Stimulated activated CD8-positive, alpha-beta memory T cell treated with anti-CD3 and anti-CD28 coated beads, Interleukin-12 subunit alpha, Interleukin-12 subunit beta, amount 100 ng/mL, for 1 hour (primary cell): ENCODE measurements around the gene REPS2.

ENCODE experiments used
- DNase-seq: peaks from one replicate; pipeline ENCODE4 v3.0.0-alpha.2; 2020; ENCODE audit warnings: low read depth

REPS2 gene

GRCh38 chrX:17036171-17036961 is 89.9 kb downstream of the REPS2 start:
- DNase-seq = no peak

- DNase-seq = no peak
Observed at GRCh38 chrX:17038277-17038676, 91.8 kb downstream of the REPS2 start.

GRCh38 chrX:17038681-17039161 is 92.3 kb downstream of the REPS2 start:
- no peak for DNase-seq

- no peak for DNase-seq
Observed at GRCh38 chrX:17039826-17040225, 93.4 kb downstream of the REPS2 start.

- DNase-seq = no peak
Observed at GRCh38 chrX:17040711-17041110, 94.3 kb downstream of the REPS2 start.

GRCh38 chrX:17042037-17042436 is 95.6 kb downstream of the REPS2 start:
- no peak for DNase-seq

GRCh38 chrX:17046478-17047097 is 100.1 kb downstream of the REPS2 start:
- peak; percentile 15 for DNase-seq

GRCh38 chrX:17047224-17047623 is 100.8 kb downstream of the REPS2 start:
- DNase-seq = no peak

GRCh38 chrX:17052210-17052609 is 105.8 kb downstream of the REPS2 start:
- DNase-seq = no peak

GRCh38 chrX:17052793-17053192 is 106.3 kb downstream of the REPS2 start:
- DNase-seq = no peak

- no peak for DNase-seq
Observed at GRCh38 chrX:17053502-17053901, 107.0 kb downstream of the REPS2 start.

GRCh38 chrX:17056868-17057608 is 110.6 kb downstream of the REPS2 start:
- no peak for DNase-seq

- no peak for DNase-seq
Observed at GRCh38 chrX:17062065-17062464, 115.6 kb downstream of the REPS2 start.

- DNase-seq = no peak
Observed at GRCh38 chrX:17065100-17065499, 118.6 kb downstream of the REPS2 start.

- no peak for DNase-seq
Observed at GRCh38 chrX:17067534-17067933, 121.1 kb downstream of the REPS2 start.

GRCh38 chrX:17072301-17072700 is 125.8 kb downstream of the REPS2 start:
- no peak for DNase-seq

- no peak for DNase-seq
Observed at GRCh38 chrX:17072721-17073230, 126.3 kb downstream of the REPS2 start.

GRCh38 chrX:17075004-17075403 is 128.5 kb downstream of the REPS2 start:
- no peak for DNase-seq

- DNase-seq = no peak
Observed at GRCh38 chrX:17077361-17077760, 130.9 kb downstream of the REPS2 start.

- no peak for DNase-seq
Observed at GRCh38 chrX:17078031-17078720, 131.7 kb downstream of the REPS2 start.

GRCh38 chrX:17081511-17081910 is 135.1 kb downstream of the REPS2 start:
- no peak for DNase-seq

GRCh38 chrX:17081968-17082367 is 135.5 kb downstream of the REPS2 start:
- DNase-seq = no peak
